ENCODE data around the gene FZD4.
"Not testable (repeated sequence)": the region's sequence is repeated elsewhere in the genome, so short reads cannot be mapped to it uniquely, and the experiment has no call there.

Gene FZD4

DNA sequence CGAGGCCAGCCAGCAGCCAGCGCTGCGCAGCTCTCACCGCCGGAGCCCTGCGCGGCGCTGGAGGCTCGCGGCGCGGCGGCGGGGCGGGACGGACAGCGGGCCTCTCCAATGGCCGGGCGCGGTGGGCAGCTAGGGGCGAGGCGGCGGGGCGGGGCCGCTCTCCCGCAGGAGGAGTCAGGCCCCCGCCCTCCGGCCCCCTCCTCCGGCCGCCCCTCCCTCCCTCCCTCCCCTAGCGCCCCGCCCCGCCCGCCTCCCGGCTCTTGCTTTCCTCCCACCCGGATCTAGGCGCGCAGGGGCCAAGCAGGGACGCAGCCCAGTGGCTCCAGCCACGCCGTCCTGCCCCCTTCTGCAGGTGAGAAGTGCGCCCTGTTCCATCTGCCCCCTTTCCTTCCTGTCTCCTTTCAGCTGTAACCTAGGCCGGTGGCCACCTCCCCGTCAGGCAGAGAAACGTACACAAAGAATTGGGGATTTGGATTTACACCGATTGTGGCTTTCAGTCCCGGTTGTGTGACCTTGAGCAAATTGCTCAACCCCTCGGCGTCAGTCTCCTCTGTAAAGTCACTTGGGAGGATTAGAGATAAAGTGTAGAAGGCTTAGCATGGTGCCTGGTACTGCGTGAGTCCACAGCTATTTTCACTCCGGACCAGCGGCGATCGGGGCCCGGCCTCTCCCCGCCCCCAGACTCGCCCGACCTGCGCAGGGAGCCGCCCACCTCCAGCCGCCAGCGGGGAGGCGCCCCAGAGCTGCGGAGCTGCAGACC is at the start of gene FZD4:
Gene FZD4, minus strand, starts transcription at position 35 of the 760 bp plus-strand sequence. CDS start 310 bp downstream, outside the sequence.
- peak; percentile 60 for DNase-seq (ENCODE audit: low read depth)

- not testable (repeated sequence) for DNase-seq (ENCODE audit: low read depth)
These were observed 49.1 kb upstream of the FZD4 start for GRCh38 chr11:87004281-87004680.

- no peak for DNase-seq (ENCODE audit: low read depth)
These were observed 47.7 kb upstream of the FZD4 start for GRCh38 chr11:87002918-87003317.

GRCh38 chr11:86999859-87000753 is 44.9 kb upstream of the FZD4 start:
- DNase-seq (ENCODE audit: low read depth) = no peak

DNA sequence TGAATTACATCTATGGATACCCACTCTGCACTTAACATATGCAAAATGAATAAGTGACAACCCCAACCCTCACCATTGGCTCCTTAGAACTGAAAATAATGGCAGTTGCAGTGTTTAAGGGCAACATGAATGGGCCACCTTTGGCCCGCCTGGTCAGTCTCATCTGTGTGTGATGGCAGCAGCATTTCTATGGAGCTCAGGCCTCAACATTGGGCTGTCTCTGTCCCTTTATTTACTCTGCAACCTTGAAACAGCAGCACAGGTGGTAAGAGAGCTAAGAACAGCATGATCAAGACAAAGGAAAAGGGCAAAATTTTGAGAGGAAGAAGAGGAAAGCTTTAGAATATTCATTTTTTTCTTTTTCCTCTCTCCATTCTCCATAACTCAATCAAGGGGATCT is 44.2 kb upstream of the FZD4 start:
- DNase-seq (ENCODE audit: low read depth) = no peak

GRCh38 chr11:86996953-86997570 is 41.9 kb upstream of the FZD4 start:
- no peak for DNase-seq (ENCODE audit: low read depth)

- DNase-seq (ENCODE audit: low read depth) = no peak
These were observed 37.8 kb upstream of the FZD4 start for GRCh38 chr11:86993031-86993430.

DNA sequence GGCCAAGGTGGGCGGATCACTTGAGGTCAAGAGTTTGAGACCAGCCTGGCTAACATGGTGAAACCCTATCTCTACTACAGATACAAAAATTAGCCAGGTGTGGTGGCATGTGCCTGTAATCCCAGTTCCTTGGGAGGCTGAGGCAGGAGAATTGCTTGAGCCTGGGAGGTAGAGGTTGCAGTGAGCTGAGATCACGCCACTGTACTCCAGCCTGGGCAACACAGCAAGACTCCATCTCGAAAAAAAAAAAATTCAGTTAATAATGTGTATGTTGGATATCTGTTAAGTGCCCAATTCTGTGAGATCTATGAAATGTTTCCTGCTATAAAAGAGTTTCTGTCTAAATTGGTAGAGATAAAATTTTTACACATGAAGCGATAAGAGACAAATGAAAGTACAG is 37.1 kb upstream of the FZD4 start:
- DNase-seq (ENCODE audit: low read depth) = not testable (repeated sequence)

- DNase-seq (ENCODE audit: low read depth) = no peak
These were observed 36.1 kb upstream of the FZD4 start for GRCh38 chr11:86991341-86991740.

DNA sequence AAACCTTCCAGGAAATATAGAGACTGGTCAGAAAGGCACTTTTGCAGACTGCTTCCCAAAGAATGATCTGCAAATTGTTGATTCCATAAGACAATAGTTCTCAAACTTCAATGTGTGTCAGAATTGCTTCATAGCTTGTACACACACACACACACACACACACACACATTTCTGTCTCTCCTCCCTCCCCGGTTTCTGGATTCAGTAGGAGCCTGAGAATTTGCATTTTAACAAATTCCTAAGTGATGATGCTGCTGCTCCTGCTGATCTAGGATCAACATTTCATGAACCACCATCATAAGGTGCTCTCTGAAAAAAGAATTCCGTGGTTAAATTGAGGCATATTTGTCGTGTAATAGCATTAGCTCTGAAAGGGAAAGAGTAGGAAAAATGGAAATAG is 35.3 kb upstream of the FZD4 start:
- DNase-seq (ENCODE audit: low read depth) = no peak

GRCh38 chr11:86990031-86990430 is 34.8 kb upstream of the FZD4 start:
- no peak for DNase-seq (ENCODE audit: low read depth)

DNA sequence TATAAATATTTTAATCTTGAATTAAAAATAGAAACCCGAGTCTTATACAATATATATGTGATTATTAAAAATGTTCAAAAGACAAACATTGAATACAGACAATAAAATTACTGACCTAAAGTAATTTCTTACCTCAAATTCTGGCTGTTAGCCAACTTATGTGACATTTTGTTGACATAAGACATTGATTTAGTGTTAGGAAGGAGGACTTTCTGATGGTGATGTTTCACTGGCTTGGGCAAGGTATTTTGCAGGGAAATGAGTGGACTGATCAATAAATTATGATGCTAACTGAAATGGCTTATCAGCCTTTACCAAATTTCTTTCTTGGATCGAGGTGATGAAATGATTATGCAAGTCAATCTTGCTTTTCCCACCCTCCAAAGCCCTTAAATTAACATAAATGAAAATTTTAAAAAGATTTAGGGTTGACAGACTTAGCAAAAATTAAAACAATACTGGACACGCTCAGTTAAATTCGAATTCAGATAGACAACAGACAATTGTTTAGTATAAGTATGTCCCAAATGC is 33.2 kb upstream of the FZD4 start:
- no peak for DNase-seq (ENCODE audit: low read depth)

- DNase-seq (ENCODE audit: low read depth) = no peak
These were observed 32.5 kb upstream of the FZD4 start for GRCh38 chr11:86987679-86988078.

- DNase-seq (ENCODE audit: low read depth) = no peak
These were observed 29.5 kb upstream of the FZD4 start for GRCh38 chr11:86984701-86985100.

GRCh38 chr11:86983021-86983488 is 27.9 kb upstream of the FZD4 start:
- DNase-seq (ENCODE audit: low read depth) = no peak

- no peak for DNase-seq (ENCODE audit: low read depth)
These were observed 26.8 kb upstream of the FZD4 start for GRCh38 chr11:86981777-86982540.

DNA sequence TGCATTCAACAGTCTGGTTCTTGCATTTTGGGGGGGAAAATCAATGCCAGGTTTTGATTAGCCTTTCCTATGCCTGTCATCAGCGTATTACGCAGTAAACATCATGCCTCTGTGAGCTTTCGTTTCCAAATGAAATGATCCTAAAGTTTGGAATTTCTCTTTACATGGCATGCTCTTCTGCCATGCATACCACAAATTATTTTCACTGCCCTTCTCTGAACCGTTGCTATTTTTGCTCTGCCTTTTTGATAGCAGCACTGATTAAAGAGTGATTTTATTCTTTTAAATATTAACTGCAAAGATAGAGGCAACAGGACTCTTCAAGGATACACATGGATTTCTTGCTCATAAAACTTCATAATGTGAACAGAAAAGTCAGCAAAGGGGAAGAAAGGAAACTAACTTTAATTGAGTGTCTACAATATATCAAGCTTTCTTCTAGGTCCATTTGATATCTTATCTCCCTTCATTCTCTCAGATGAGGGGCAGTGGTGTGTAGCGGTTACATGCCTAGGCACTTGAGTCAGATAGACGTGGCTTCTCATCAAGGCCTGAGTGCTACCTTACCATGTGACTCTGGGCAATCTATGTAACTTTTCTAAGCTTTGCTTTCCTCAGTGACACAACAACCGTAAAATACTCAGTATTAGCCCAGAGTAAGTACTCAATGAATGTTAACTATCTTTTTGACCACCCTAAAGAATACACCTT is 25.0 kb upstream of the FZD4 start:
- no peak for DNase-seq (ENCODE audit: low read depth)

GRCh38 chr11:86978756-86979608 is 23.8 kb upstream of the FZD4 start:
- no peak for DNase-seq (ENCODE audit: low read depth)

- DNase-seq (ENCODE audit: low read depth) = no peak
These were observed 23.1 kb upstream of the FZD4 start for GRCh38 chr11:86978247-86978646.
